Esophagus muscularis mucosa (tissue), 4 donors: Measurements from ENCODE around the gene RPP25. TPM values are rescaled to one million over a fixed set of nuclear protein-coding genes. Genes with fewer than 3 reads are reported as not detected.

Experiments
- DNase-seq: peaks from one replicate; pipeline ENCODE4 v3.0.0-alpha.2; 2017; ENCODE audit errors: extremely low spot score
- H3K27ac ChIP-seq, 4 donors: fragments of 200-600 bp; sonication (generic); replicated peaks in 1 of 4; 1 replicate in 3 of 4; 2 replicates in 1 of 4; pipeline ENCODE4 v1.5.1; 2016 to 2019; ENCODE audit warnings: mild to moderate bottlenecking in 1 of 4
- H3K27me3 ChIP-seq, 4 donors: fragments of 200-600 bp; sonication (generic); one replicate each; pipeline versions ENCODE4 v1.5.1 to v1.6.0; 2016 to 2019
- H3K36me3 ChIP-seq, 4 donors: fragments of 200-600 bp; sonication (generic); one replicate each; pipeline ENCODE4 v1.5.1; 2016 to 2019
- H3K4me1 ChIP-seq, 4 donors: fragments of 200-600 bp; sonication (generic); one replicate each; pipeline ENCODE4 v1.5.1; 2016 to 2019
- H3K4me3 ChIP-seq, 4 donors: fragments of 200-600 bp; sonication (generic); 1 replicate in 2 of 4; 2 replicates in 2 of 4; pipeline ENCODE4 v1.5.1; 2016 to 2019; ENCODE audit warnings: mild to moderate bottlenecking in 4 of 4, moderate library complexity in 1 of 4
- H3K9me3 ChIP-seq, 4 donors: fragments of 200-600 bp; sonication (generic); 1 replicate in 3 of 4; 2 replicates in 1 of 4; pipeline ENCODE4 v1.5.1; 2016 to 2019
- CTCF ChIP-seq, 3 experiments: fragments of 200-600 bp in 2 of 3; fragments of 450-650 bp in 1 of 3; sonication (generic) in 2 of 3; IDR thresholded peaks; one replicate each; pipeline ENCODE4 v1.5.1; 2017 to 2019; ENCODE audit warnings: antibody characterized with exemption in 3 of 3, mild to moderate bottlenecking in 2 of 3, moderate library complexity in 1 of 3
- EP300 ChIP-seq: sonication (generic); formaldehyde crosslinking; IDR thresholded peaks from one replicate; pipeline ENCODE4 v1.6.1; 2017; ENCODE audit warnings: antibody characterized with exemption
- POLR2A ChIP-seq: fragments of 450-650 bp; IDR thresholded peaks from one replicate; pipeline ENCODE4 v1.6.1; 2017; ENCODE audit warnings: antibody characterized with exemption, moderate library complexity, mild to moderate bottlenecking, low read depth
- POLR2AphosphoS5 ChIP-seq, 2 donors: sonication (generic); formaldehyde crosslinking; IDR thresholded peaks; one replicate each; pipeline ENCODE4 v1.6.1; 2017; ENCODE audit warnings: antibody characterized with exemption in 2 of 2
- WGBS: methylation state at CpG from one replicate; pipeline ENCODE4 v1.1.5; 2018; 5-methylcytosine and 5-hydroxymethylcytosine counted together
- intact Hi-C: fragments of 100-400 bp; cut with DNase I; formaldehyde crosslinking; loops from one replicate; pipeline ENCODE4 v1.15.1; 2023
- total RNA-seq, 4 donors: library from RNA; depleted of rRNA; stranded (reverse); fragments of >200 nt; gene quantifications; one replicate each; pipeline versions ENCODE4 v1.1.0 to v1.2.1, GENCODE V29; 2016

RPP25 gene
- total RNA-seq, 4 donors from 2014 or later, result 4.2 to 7.2 (median 7.0) TPM

GRCh38 chr15:74982183-74982582, 25.6 kb upstream of the RPP25 start:
- Histone ChIP-seq H3K4me3 (no peak overlapping the region), H3K27me3 (peaks cover 0 to 42% (median 0%) of the 10 kb centered on the region in 4 donors), H3K27ac (no peak overlapping the region), H3K4me1 (no peaks in the 10 kb centered on the region), H3K36me3 (no peaks in the 10 kb centered on the region), H3K9me3 (no peaks in the 10 kb centered on the region)
- no peak for DNase-seq
- WGBS, result 73% methylated on average over 5 of the region's 5 CpGs
- TF ChIP-seq POLR2A (no peak), CTCF (IDR thresholded peaks at IDR 0.05) (no peak), EP300 (no peak), POLR2AphosphoS5 (IDR thresholded peaks at IDR 0.05) (no peak)
- intact Hi-C loops, result no loop called here

- no peaks in the 10 kb centered on the region for H3K9me3 ChIP-seq
Observed at GRCh38 chr15:74978503-74978902, 21.9 kb upstream of the RPP25 start.

GRCh38 chr15:74978077-74978476, 21.5 kb upstream of the RPP25 start:
- intact Hi-C loops, result no loop called here
- WGBS, result 63% methylated on average over 1 of the region's 1 CpG
- DNase-seq, result no peak
- no peaks in the 10 kb centered on the region for H3K9me3 ChIP-seq
- H3K4me3 ChIP-seq, result no peak overlapping the region
- TF ChIP-seq POLR2A (no peak), CTCF (IDR thresholded peaks at IDR 0.05) (no peak), EP300 (no peak), POLR2AphosphoS5 (IDR thresholded peaks at IDR 0.05) (no peak)
- no peaks in the 10 kb centered on the region for H3K36me3 ChIP-seq
- H3K27ac ChIP-seq, result no peak overlapping the region
- H3K4me1 ChIP-seq, result no peaks in the 10 kb centered on the region
- H3K27me3 ChIP-seq, result peaks cover 0 to 20% (median 0%) of the 10 kb centered on the region in 4 donors

More at GRCh38 chr15:74978503-74978902, 21.9 kb upstream of the RPP25 start:
- intact Hi-C loops, result no loop called here
- Histone ChIP-seq H3K4me3 (no peak overlapping the region), H3K27me3 (peaks cover 0 to 24% (median 0%) of the 10 kb centered on the region in 4 donors), H3K4me1 (no peaks in the 10 kb centered on the region), H3K36me3 (no peaks in the 10 kb centered on the region), H3K27ac (no peak overlapping the region)
- WGBS, result 24% methylated on average over 3 of the region's 3 CpGs
- DNase-seq, result no peak
- no peak for TF ChIP-seq CTCF (IDR thresholded peaks at IDR 0.05)
- no peak for TF ChIP-seq POLR2AphosphoS5 (IDR thresholded peaks at IDR 0.05)
- TF ChIP-seq EP300, result no peak
- TF ChIP-seq POLR2A, result no peak

GRCh38 chr15:74977599-74977998, 21.0 kb upstream of the RPP25 start:
- WGBS, result 55% methylated on average over 4 of the region's 4 CpGs
- DNase-seq, result no peak
- TF ChIP-seq CTCF (IDR thresholded peaks at IDR 0.05) (no peak), EP300 (no peak), POLR2AphosphoS5 (IDR thresholded peaks at IDR 0.05) (no peak), POLR2A (no peak)
- H3K27ac ChIP-seq, result no peak overlapping the region
- no peaks in the 10 kb centered on the region for H3K9me3 ChIP-seq
- intact Hi-C loops, result no loop called here
- no peaks in the 10 kb centered on the region for H3K36me3 ChIP-seq
- no peak overlapping the region for H3K4me3 ChIP-seq
- H3K4me1 ChIP-seq, result no peaks in the 10 kb centered on the region
- peaks cover 0 to 19% (median 0%) of the 10 kb centered on the region in 4 donors for H3K27me3 ChIP-seq

GRCh38 chr15:74976159-74976558, 19.6 kb upstream of the RPP25 start:
- Histone ChIP-seq H3K27me3 (peaks cover 0 to 15% (median 0%) of the 10 kb centered on the region in 4 donors), H3K4me3 (no peak overlapping the region), H3K4me1 (no peaks in the 10 kb centered on the region), H3K27ac (no peak overlapping the region), H3K36me3 (no peaks in the 10 kb centered on the region), H3K9me3 (no peaks in the 10 kb centered on the region)
- WGBS, result 87% methylated on average over 1 of the region's 1 CpG
- TF ChIP-seq POLR2AphosphoS5 (IDR thresholded peaks at IDR 0.05) (no peak), POLR2A (no peak), EP300 (no peak), CTCF (IDR thresholded peaks at IDR 0.05) (no peak)
- DNase-seq, result no peak
- intact Hi-C loops, result no loop called here
